Subcutaneous adipose tissue (tissue), 4 donors: Measurements from ENCODE around the gene B4GALNT1. TPM values are rescaled to one million over a fixed set of nuclear protein-coding genes. Genes with fewer than 3 reads are reported as not detected.

Source experiments
- total RNA-seq, 4 donors: library from RNA; depleted of rRNA; stranded (reverse); fragments of >200 nt; gene quantifications; one replicate each; pipeline ENCODE4 v1.1.0, GENCODE V29; 2016
- TF ChIP-seq, protein P1 (sequence below): fragments of 450-650 bp; IDR thresholded peaks from one replicate; pipeline ENCODE4 v1.5.1; 2016; ENCODE audit warnings: low read depth, mild to moderate bottlenecking, control low read depth, antibody characterized with exemption, moderate library complexity

Gene B4GALNT1
- total RNA-seq, 4 donors from 2014 or later = 0.17 to 3.4 (median 0.49) TPM

DNA sequence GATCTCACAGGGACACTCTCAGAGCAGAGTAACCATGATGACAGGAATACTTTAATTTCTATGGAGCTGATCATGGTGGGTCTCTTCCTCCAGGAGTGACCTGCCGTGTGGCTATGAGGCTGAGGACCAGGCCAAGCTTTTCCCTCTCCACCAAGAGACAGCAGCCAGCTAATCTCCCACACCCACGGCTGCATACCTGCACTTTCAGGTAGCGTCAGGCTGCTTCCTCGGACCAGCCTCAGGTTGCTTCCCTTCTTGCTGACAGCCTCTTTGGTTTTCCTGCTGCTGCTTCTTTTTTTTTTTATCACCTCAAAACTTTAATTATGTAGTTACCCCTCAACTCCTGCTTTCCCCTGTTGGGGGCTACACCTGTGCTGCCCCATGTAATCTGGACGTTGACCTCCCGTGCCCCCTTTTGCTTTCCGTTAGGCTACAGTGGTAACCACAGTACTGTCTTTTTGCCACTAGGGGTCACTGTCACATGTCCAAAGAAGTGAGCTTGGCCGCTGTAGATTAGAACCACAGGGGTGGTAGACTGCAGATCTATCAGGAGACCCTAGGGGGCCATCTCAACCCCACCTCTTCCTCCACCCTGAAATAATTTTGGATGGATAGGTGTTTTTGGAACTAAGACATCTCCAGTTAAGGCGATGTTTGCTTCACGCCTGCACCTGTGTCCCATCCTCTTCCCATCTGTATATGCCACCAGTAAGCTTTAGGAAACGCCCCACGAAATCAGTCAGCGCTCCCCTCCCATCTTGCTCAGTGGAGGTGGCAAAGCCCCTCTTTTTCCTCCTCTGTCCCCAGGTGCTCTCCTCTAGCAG is 49.8 kb downstream of the B4GALNT1 start:
- TF ChIP-seq, protein P1, sequence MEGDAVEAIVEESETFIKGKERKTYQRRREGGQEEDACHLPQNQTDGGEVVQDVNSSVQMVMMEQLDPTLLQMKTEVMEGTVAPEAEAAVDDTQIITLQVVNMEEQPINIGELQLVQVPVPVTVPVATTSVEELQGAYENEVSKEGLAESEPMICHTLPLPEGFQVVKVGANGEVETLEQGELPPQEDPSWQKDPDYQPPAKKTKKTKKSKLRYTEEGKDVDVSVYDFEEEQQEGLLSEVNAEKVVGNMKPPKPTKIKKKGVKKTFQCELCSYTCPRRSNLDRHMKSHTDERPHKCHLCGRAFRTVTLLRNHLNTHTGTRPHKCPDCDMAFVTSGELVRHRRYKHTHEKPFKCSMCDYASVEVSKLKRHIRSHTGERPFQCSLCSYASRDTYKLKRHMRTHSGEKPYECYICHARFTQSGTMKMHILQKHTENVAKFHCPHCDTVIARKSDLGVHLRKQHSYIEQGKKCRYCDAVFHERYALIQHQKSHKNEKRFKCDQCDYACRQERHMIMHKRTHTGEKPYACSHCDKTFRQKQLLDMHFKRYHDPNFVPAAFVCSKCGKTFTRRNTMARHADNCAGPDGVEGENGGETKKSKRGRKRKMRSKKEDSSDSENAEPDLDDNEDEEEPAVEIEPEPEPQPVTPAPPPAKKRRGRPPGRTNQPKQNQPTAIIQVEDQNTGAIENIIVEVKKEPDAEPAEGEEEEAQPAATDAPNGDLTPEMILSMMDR = no peak

DNA sequence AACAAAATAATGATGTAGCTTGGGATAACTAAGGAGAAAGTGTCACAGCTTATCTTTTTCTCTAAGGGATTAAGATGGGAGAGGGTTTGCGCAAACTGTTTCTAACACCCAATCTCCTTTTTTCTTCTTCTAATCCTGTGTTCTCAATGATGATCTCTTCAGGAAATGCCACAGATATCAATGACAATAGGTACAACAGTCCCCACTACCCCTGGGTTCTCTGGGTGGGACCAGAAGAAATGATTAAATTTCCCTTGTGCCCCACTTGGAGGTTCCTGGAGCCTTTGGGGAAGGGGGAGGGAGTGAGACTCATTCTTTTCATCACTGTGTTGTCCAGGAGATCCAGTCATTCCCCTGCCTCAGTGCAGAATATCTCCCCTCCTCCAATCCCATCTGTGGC is 50.6 kb downstream of the B4GALNT1 start:
- TF ChIP-seq, protein P1 = no peak

DNA sequence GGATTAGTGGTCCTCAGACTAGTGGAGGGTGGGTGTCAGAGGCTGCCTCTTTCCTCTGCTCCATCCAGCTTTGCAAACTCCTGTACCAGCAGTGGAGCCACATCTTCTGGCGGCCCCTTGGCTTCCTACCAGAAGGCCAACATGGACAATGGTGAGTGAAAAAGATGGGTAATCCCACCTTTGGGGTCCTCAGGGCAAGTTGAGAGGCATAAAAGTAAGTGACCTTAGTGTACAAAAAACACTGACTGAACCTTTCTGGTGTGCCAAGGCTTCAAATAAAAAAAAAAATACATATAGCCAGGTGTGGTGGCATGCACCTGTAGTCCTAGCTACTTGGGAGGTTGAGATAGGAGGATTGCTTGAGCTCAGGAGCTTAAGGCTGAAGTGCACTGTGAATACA is 51.2 kb downstream of the B4GALNT1 start:
- TF ChIP-seq, protein P1 = no peak

DNA sequence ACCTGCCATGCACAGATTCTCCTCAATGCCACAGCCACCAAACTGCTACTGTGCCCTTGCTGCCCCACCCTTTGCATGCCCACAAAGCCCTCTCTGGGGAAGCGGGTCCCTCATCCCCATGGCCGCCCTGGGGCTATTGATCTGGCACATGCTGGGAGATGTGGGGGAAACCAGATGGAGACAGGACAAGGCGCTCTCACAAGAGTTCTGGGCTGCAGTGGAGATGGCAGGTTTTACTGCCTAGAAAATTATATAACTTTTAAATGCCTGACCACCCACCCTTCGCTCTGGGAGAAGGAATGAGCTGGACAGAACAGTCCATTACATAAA is 52.6 kb downstream of the B4GALNT1 start:
- TF ChIP-seq, protein P1 = no peak

DNA sequence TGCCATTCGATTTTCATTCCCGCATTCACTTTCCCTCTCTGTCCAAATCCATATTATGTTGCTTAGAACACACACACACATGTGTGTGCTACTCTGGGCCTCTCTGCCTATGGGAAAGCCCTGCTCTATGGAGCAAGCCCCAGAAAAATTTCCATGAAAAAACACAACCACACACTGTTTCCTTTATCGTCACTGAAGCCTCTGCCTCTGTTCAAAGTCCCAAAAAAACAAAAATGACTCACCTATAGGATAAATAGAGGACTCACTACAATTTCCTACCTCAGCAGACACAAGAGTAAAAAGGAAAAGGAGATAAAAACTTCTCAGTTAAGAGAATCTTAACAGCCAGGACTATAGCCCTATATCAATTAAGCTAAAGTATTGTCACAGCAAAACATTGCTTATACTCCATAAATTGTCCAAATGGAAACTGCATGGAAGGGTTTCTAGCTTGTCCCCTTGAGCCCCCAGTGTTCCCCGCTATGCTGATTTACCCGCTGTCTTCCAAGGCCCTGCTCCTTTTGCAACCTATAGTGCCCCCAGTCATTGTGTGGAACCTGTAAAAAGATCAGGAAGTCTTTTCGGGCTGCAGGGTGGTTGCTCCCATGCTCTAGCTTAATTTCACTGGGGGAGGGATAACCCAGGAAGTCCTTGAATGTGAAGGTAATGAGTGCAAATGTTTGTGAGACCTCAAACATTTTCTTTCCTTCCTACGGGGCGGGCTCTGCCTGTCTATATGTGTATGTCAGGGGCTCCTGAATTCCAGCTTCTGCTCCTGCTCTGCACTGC is 53.1 kb downstream of the B4GALNT1 start:
- TF ChIP-seq, protein P1 = no peak

DNA sequence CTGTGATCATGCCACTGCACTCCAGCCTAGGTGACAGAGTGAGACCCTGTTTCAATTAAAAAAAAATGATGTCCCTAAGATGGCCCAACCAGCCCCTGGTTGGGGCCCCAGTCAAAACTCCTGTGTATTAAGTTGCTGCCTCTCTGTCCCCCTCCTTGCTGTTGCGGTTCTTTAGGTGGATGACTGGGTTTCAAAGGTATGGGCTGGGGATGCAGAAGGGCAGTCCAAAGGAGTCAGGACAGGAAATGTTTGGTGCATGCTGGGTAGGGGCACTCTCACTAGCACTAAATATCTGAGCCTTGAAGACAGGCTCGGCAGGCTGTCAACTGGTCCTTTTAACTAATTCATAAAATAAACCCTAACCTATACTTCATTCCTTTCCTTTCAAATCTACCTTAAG is 54.0 kb downstream of the B4GALNT1 start:
- TF ChIP-seq, protein P1 = no peak

DNA sequence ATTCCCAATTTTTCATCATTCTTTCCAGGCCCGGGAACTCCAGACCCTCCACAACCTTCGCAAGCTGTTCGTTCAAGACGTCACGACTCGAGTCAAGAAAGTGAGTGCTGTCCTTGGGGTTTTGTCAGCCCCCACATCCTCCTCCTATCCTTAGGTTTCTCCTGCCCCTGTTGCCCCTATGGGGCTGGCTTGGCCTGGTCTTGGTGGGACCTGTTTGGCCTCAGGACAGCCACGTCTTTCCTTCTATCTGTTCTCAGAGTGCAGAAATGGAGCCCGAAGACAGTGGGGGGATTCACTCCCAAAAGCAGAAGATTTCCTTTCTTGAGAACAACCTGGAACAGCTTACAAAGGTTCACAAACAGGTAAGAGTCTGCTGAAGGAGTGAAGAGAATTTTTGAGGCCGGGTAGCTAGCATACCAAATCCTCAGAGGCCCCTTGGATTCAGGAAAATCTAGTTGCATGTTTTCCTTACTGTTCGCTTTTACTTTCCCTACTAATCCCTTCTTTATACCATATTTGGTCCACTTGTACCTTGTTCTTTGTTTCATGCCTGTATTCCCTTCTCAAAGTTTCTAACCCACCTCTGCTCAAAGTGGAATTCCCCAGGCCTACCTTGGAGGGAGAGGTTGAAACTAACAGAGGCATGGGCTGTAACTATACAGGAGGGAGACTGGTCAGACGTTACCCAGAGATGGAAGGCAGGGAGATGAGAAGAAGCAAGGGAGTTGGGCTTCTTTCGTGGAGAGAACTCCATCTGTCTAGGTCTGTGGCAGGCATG is 54.8 kb downstream of the B4GALNT1 start:
- TF ChIP-seq, protein P1 = no peak
